Stomach (tissue), 4 donors: ENCODE results near the gene GRIP1.

Source experiments
- CTCF ChIP-seq, 7 experiments: fragments of 450-650 bp in 4 of 7; fragments of 200-600 bp in 3 of 7; sonication (generic) in 3 of 7; IDR thresholded peaks; one replicate each; pipeline ENCODE4 v1.5.1; 2016 to 2019; ENCODE audit warnings: antibody characterized with exemption in 7 of 7, control low read depth in 2 of 7, mild to moderate bottlenecking in 1 of 7
- POLR2A ChIP-seq, 4 donors: fragments of 450-650 bp; IDR thresholded peaks; one replicate each; pipeline ENCODE4 v1.6.1; 2016; ENCODE audit warnings: antibody characterized with exemption in 4 of 4, control low read depth in 2 of 4, mild to moderate bottlenecking in 1 of 4, moderate library complexity in 1 of 4
- POLR2AphosphoS5 ChIP-seq, 3 donors: sonication (generic); formaldehyde crosslinking; IDR thresholded peaks; one replicate each; pipeline ENCODE4 v1.6.1; 2016; ENCODE audit warnings: antibody characterized with exemption in 3 of 3

GRCh38 chr12:66392266-66392915 lies 286.5 kb downstream of the GRIP1 start:
- TF ChIP-seq CTCF (IDR thresholded peaks at IDR 0.05): no peak
- TF ChIP-seq POLR2AphosphoS5 (IDR thresholded peaks at IDR 0.05): no peak
- no peak for TF ChIP-seq POLR2A (IDR thresholded peaks at IDR 0.05)
